NCI-H748 treated with DMSO at 0.1 percent for 48 hours (cell line): ENCODE data around the gene PRR7.
A peak's percentile ranks its signal among the peaks of the same experiment; 100 is the strongest.

Experiments
- DNase-seq: peaks from one replicate; lab custom pipeline; 2025; lab: John Stamatoyannopoulos, UW

The PRR7 gene

GRCh38 chr5:177423671-177424070 lies 22.9 kb upstream of the PRR7 start:
- DNase-seq, result no peak

DNA sequence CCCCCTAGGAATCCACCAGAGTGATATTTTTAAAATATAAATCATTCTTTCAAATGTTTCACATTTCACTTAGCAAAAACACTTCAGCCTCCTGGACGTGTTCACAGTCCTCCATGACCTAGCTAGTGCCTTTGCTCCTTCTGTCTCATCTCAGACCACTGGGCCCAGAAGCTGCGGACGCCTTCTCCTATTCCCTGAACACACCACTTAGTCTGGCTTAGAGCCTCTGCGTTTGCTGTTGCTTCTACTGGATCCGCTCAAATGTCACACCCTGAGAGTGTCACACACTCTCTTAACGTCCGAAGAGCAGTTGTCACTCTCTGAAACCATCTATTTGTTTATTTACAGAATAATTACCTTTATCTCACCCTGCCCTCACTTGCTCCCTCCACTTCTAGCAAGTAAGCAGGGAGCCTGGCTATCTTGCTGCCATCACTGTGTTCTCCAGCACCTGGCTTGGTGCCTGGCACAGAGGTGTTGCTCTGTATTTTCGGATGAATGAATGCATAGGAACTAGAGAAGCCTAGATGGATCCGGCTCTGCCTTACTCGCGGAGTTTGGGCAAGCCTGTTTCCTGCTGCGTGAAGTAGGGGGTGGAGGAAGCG lies 21.3 kb upstream of the PRR7 start:
- no peak for DNase-seq

GRCh38 chr5:177425801-177426565 lies 20.6 kb upstream of the PRR7 start:
- peak; percentile 99 for DNase-seq

DNA sequence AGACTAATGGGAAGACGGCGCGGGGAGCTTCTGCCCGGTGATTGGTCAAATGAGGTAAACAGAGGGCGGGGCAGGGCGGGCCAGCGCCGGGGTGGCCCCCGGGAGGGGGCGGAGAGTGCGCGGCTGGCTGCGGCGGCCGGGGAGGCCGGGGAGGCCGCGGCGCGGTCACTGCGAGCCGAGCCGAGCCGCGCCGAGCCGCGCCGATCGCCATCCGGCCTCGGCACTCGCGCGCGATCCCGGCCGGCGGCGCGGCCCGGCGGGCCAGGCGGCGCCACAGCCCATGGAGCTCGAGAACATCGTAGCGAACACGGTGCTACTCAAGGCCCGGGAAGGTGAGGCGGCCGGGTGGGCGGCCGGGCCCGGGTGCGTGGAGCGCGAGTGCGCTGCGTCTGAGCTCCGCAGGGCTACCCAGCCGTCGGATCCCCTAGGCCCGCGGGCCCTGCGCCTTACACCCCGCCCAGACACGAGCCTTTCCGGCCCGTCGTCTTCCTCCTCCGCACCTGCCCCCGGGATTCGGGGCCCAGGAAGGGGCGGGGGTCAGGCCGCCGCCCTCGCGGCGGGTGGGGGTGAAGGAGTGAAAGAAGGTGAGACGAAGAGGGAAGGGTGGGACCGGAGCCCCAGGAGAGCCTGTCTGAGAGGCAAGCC lies 19.9 kb upstream of the PRR7 start, which contains the start of gene GRK6:
TSS of gene GRK6 (plus strand) at position 111 of the 645 bp plus-strand sequence. CDS start at position 281, 170 bp downstream.
- DNase-seq, result peak; percentile 31

GRCh38 chr5:177427211-177427822 lies 19.3 kb upstream of the PRR7 start:
- DNase-seq, result no peak

DNA sequence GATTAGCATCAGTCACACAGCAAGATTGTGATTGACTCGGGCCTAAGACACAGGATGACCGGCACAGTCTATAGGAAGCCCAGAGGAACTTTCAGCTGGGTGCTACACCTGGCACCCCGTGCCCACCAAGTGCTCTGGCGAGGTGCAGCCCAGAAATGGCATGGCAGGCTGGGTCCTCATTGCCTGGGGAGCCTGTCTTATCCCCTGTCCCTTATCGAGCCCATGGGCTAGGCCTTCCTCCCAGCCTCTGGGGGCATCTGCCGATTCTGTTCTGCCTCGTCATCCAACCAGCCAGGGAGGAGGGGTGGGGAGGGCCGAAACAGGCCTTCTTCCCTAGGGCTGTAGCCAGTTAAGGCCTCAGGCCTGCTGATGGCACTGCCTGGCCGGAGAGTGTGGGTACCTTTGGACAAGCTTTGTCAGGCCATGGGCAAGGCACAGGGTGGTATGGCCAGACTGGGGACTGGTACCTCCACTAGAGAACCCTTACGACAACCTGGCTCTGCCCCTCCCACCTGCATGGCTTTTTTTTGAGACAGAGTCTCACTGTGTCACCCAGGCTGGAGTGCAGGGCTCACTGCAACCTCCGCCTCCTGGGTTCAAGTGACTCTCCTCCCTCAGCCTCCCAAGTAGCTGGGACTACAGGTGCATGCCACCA lies 18.6 kb upstream of the PRR7 start:
- DNase-seq, result no peak

DNA sequence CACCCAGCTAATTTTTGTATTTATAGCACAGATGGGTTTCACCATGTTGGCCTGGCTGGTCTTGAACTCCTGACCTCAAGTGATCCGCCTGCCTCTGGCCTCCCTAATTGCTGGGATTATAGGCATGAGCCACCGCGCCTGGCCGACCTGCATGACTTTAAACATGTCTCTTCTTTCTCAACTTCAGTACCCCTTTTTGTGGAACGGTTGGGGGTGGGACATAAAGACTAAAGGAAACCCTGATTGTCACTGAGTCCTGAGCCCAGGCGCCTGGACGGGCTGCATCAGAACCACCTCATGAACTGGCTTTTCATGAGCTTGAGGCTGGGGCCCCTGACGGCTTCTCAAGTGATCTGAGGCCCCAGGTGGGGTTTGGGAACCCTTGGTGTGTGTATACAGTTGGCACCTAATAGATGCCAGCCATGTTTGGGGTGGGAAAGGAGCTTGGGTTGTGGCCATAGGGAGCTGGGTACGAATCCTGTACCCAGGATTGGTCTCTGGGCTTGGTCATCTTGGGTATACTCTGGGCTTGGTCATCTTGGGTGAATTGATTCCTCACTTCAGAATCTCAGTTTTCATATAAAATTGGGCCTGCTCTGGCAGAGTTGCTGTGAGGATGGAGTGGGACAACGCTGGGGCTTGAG lies 17.9 kb upstream of the PRR7 start:
- no peak for DNase-seq

DNA sequence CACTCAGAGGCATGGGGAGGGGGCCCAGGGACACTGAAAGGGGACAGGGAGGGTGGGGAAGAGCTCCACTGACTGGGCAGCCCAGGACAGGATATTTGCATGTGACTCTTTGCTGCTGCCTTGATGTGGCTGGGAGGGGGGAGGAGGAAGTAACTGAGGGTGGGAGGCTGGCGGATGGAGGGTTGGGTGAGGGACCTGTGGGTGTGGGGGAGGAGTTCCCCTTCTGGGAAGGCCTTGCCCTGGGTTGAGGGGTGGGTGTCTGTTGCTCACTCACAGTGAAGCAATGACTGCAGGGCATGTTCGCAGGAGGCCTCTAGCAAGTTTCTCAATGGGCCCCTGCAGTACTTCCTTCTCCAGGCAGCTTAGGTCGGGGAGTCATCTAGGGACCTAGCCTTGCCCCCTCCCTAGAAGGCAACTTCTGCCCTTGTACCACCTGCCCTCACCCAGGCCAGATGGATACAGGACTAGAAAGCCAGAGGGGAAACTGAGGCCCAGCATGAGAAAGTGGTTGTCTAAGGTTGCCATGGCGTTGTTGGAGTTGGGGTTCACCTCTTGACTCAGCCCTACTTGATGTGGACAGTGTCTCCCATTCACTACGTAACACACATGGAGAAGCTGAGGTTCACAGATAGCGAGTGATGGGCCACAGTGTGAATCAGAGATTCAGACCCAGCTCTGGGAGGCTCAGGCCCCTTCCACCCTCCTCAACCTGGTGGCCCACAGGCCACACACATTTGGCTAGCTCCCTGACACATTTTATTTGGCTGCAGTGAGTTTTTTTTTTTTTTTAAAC lies 17.2 kb upstream of the PRR7 start:
- DNase-seq, result no peak

GRCh38 chr5:177430140-177430951 lies 16.3 kb upstream of the PRR7 start:
- DNase-seq, result no peak

DNA sequence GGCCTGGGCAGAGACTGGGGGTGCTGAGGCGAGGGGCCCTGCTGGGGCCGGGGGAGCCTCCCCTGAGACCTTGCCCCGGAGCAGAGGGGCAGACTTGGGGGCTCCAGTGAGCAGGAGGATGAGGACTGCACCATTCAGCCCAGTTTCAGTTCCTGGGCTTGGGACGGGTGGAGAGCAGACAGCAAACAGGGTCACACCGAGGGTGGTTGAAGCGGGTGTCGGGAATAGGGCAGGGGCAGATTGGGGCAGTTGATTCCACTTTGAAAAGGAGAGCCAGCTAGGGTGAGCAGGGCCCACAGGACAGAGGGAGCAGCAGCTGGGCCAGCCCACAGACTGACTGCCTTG lies 15.7 kb upstream of the PRR7 start:
- DNase-seq, result no peak

GRCh38 chr5:177431317-177432142 lies 15.1 kb upstream of the PRR7 start:
- DNase-seq, result no peak

DNA sequence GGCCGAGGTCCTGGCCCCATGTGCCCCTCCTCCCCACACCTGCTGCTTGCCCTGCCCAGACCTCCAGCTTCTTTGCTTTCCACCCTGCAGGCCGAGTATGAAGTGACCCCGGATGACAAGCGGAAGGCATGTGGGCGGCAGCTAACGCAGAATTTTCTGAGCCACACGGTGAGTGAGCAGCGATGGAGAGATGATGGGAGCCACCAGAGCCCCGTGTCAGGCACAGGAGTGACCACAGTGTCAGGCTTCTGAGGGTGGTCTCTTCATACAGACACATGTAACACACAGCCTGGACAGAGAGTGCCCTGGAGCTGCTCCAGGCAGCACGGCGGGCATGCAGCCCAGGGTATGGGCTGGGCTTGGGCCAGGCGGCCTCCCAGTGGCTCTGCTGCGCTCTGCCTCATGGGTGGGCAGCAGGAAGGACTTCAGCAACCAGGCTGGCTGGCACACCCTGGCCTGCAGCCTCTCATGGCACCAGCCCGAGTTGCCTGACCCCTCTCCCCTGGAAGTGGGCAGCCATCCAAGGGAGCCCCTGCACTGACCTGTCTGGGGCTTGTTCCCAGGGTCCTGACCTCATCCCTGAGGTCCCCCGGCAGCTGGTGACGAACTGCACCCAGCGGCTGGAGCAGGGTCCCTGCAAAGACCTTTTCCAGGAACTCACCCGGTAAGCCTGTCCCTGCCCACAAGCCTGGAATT lies 14.3 kb upstream of the PRR7 start:
- no peak for DNase-seq

- DNase-seq, result no peak
Observed at GRCh38 chr5:177432839-177433657, 13.6 kb upstream of the PRR7 start.

- no peak for DNase-seq
Observed at GRCh38 chr5:177433658-177434217, 12.9 kb upstream of the PRR7 start.

- no peak for DNase-seq
Observed at GRCh38 chr5:177434437-177434836, 12.2 kb upstream of the PRR7 start.

DNA sequence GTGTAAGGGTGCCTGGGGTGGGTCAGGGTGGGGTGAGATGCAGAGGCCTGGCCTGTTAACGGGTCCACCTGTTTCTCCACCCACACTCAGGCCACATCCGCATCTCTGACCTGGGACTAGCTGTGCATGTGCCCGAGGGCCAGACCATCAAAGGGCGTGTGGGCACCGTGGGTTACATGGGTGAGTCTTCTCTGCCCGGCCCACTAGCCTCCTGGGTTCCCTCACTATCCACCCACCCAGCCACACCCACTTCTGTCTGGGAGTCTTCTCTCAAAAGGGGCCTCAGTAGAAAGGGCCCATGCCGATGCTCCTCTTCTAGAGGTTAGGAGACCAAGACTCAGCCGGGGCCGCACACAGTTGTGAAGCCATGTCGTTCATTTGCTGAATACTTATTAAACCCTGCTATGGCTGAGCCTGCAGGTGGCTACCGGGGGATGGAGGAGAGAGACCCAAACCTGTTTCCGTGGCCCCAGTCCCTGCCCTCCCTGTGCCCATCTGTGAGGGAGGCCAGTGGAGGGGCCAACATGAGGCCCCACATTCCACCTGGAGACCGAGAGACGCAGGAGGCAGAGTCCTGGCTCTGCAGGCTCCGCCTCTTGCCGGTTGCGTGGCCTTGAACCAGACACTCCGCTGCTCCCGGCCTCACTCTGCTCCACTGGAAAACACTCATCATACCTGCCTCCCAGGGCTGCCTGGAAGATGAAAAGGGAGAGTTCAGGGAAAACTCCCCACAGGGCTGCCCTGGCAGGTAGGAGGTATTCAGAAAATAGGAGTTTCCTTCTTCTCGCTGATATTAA lies 11.5 kb upstream of the PRR7 start:
- no peak for DNase-seq
